SH-SY5Y (cell line): Measurements from ENCODE around the gene PIP5K1C.

Source experiments
- GATA2 ChIP-seq: IDR thresholded peaks from 2 replicates; pipeline ENCODE4 v1.6.1; 2011; ENCODE audit warnings: mild to moderate bottlenecking, low read depth, low read length
- GATA3 ChIP-seq: IDR thresholded peaks from 2 replicates; pipeline ENCODE4 v1.6.1; 2011; ENCODE audit warnings: low read depth, mild to moderate bottlenecking, low read length, moderate library complexity

DNA sequence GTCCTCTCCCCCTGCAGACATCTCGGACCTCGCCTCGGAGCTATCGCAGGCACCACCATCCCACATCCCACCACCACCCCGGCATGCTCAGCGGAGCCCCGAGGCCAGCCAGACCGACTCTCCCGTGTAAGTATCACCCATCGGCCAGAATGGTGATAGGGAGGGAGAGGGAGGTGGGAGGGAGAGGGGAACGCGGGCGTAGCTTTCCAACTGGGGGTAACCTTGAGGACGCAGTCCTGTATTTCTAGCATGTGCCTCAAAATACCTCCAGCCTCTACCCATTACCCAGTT is 34.0 kb upstream of the PIP5K1C start:
- TF ChIP-seq GATA3, result no peak
- no peak for TF ChIP-seq GATA2
